Memory B cell (primary cell): ENCODE results near the gene SMARCA2.

Experiments
- ATAC-seq: fragments of 150-1000 bp; cut with Tn5 transposase; 2 replicates; pipeline ENCODE4 v1.10.0; 2021; ENCODE audit warnings: low read depth, mild to moderate bottlenecking, moderate library complexity
- DNase-seq, 2 donors: peaks; one replicate each; pipeline ENCODE4 v3.0.0; 2022; ENCODE audit warnings: low spot score in 2 of 2
- H3K27ac Mint-ChIP-seq: one replicate; pipeline ENCODE4 v1.8.0; 2022; ENCODE audit warnings: mild to moderate bottlenecking, moderate library complexity, mixed read lengths
- H3K27me3 Mint-ChIP-seq: one replicate; pipeline ENCODE4 v1.8.0; 2022; ENCODE audit warnings: mixed read lengths
- H3K36me3 Mint-ChIP-seq: one replicate; pipeline ENCODE4 v1.8.0; 2022; ENCODE audit warnings: mild to moderate bottlenecking, mixed read lengths
- H3K4me1 Mint-ChIP-seq: one replicate; pipeline ENCODE4 v1.8.0; 2022; ENCODE audit warnings: mixed read lengths
- H3K4me3 Mint-ChIP-seq: one replicate; pipeline ENCODE4 v1.8.0; 2022; ENCODE audit warnings: mild to moderate bottlenecking, moderate library complexity, mixed read lengths
- H3K9me3 Mint-ChIP-seq: one replicate; pipeline ENCODE4 v1.8.0; 2022; ENCODE audit warnings: mixed read lengths

SMARCA2 gene

DNA sequence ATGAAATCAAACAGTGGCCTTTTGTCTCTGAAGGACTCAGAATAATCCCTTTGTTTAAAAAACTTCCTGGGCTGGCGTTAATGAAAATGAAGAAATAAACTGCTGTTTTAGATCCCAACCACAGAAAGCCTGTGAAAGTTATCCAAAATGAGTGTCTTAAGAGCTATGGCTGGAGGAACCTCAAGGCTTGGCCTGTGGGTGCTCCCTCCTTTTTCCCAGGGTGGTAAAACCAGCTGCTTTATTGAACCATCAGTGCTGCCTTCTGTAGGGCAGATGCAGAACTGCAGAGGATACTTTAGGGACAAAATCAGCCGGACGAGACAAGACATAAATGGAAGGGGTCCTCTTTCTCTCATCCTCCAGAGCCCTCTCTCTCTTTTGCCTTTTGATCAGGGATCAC is 100.9 kb downstream of the SMARCA2 start:
- Mint-ChIP-seq H3K27ac (no peak overlapping the region), H3K4me3 (no peak overlapping the region), H3K4me1 (no peaks in the 10 kb centered on the region), H3K27me3 (no peaks in the 10 kb centered on the region), H3K9me3 (no peaks in the 10 kb centered on the region), H3K36me3 (peaks cover 36% of the 10 kb centered on the region)
- DNase-seq = no peak
- ATAC-seq = no peak

DNA sequence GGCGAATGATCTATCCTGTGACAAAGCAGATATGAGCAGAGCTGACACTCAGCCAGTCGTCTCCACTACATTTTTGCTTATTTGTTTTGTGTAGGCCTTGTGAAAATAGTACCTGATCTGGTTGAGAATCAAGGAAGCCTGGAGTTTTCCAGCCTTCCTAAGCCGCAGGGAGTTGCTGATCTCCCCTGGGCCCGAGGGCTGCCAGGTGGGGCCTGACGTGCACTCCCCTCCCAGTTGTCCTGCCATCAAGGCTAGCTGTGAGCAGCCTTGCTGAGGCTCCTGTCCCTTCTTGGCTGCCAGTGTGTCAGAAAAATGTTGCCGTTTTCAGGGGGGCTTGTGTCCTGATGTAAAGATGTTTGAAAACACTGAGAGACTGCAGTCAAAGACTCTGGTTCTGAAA is 102.4 kb downstream of the SMARCA2 start:
- Mint-ChIP-seq H3K4me1 (no peaks in the 10 kb centered on the region), H3K36me3 (peaks cover 25% of the 10 kb centered on the region), H3K9me3 (no peaks in the 10 kb centered on the region), H3K4me3 (no peak overlapping the region), H3K27me3 (no peaks in the 10 kb centered on the region), H3K27ac (no peak overlapping the region)
- no peak for ATAC-seq
- no peak for DNase-seq

DNA sequence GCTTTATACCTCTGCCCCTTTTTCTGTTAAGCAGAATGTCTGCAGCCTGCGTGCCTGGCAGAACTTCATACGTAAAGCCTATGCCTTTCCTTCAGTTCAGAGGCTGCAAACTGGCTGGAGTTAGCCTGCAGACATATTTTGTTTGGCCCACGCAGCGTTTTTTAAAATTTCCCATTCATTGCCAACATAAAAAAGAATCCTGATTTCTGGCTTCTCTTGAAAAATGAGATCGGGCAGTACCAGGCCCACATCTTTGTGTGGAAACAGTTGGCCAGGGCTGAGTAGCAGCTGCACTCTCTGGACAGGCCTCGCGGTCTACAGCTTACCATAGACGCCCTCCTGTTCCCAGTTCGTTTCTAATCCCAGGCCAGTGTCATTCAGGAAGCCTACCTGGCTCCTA is 104.4 kb downstream of the SMARCA2 start:
- H3K9me3 Mint-ChIP-seq = no peaks in the 10 kb centered on the region
- no peak for DNase-seq
- H3K4me3 Mint-ChIP-seq = no peak overlapping the region
- ATAC-seq = no peak
- no peaks in the 10 kb centered on the region for H3K27me3 Mint-ChIP-seq
- peaks cover 5% of the 10 kb centered on the region for H3K4me1 Mint-ChIP-seq
- H3K36me3 Mint-ChIP-seq = peaks cover 31% of the 10 kb centered on the region
- H3K27ac Mint-ChIP-seq = no peak overlapping the region

- ATAC-seq (no peak), DNase-seq (no peak)
- H3K27me3 Mint-ChIP-seq = no peaks in the 10 kb centered on the region
- no peaks in the 10 kb centered on the region for H3K9me3 Mint-ChIP-seq
- H3K27ac Mint-ChIP-seq = peak overlapping the region; percentile 14
- peaks cover 36% of the 10 kb centered on the region for H3K36me3 Mint-ChIP-seq
- peaks cover 13% of the 10 kb centered on the region for H3K4me1 Mint-ChIP-seq
- no peak overlapping the region for H3K4me3 Mint-ChIP-seq
Measured at GRCh38 chr9:2120926-2121689, 106.0 kb downstream of the SMARCA2 start.

DNA sequence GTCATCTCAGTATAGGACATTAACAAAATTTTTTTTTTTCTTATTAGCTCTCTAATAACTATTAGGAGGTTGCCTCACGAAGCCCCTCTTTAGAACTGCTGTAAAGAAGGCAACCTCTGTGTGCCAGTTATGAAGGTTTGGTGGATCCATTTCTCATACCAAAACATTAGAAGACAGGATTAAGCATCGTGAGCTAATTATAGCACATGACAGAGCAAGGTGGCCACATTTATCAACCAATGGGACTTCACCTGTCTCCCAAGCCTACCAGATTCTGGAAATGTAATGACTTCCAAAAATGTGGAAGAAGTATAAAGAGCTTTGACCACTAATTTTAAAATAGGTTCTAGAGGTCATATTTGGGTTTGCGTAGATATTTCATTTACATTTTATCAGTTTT is 107.2 kb downstream of the SMARCA2 start:
- DNase-seq (no peak), ATAC-seq (no peak)
- no peak overlapping the region for H3K4me3 Mint-ChIP-seq
- H3K27ac Mint-ChIP-seq = no peak overlapping the region
- no peaks in the 10 kb centered on the region for H3K9me3 Mint-ChIP-seq
- peaks cover 22% of the 10 kb centered on the region for H3K4me1 Mint-ChIP-seq
- no peaks in the 10 kb centered on the region for H3K27me3 Mint-ChIP-seq
- H3K36me3 Mint-ChIP-seq = peaks cover 39% of the 10 kb centered on the region

DNA sequence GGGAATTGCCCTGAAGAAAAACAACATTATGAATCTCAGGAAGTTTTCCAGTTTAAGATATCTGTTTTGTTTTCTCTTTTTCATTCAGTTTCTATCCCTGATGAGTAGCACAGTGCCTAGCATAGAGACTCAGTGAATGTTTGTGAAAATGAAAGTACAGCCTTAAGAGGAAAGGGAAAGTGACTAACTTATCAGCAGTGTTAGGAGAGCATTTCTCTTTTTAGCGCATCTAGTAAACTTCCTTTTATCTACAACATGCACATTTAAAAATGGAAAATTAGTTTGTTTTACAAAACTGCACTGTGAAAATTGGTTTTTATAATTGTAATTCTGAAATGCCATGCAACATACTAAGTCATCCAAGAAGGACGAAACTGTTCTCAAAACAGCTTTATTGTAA is 110.8 kb downstream of the SMARCA2 start:
- peaks cover 39% of the 10 kb centered on the region for H3K36me3 Mint-ChIP-seq
- no peaks in the 10 kb centered on the region for H3K27me3 Mint-ChIP-seq
- peaks cover 30% of the 10 kb centered on the region for H3K4me1 Mint-ChIP-seq
- DNase-seq (no peak), ATAC-seq (peak; percentile 99)
- no peaks in the 10 kb centered on the region for H3K9me3 Mint-ChIP-seq
- H3K4me3 Mint-ChIP-seq = no peak overlapping the region
- peak overlapping the region; percentile 72 for H3K27ac Mint-ChIP-seq

- Mint-ChIP-seq H3K27ac (peak overlapping the region; percentile 72), H3K27me3 (no peaks in the 10 kb centered on the region), H3K4me3 (no peak overlapping the region), H3K9me3 (no peaks in the 10 kb centered on the region), H3K4me1 (peaks cover 30% of the 10 kb centered on the region), H3K36me3 (peaks cover 43% of the 10 kb centered on the region)
- DNase-seq = no peak
- ATAC-seq = no peak
Measured at GRCh38 chr9:2126331-2126803, 111.2 kb downstream of the SMARCA2 start.

GRCh38 chr9:2127486-2127885 is 112.3 kb downstream of the SMARCA2 start:
- no peak for DNase-seq
- Mint-ChIP-seq H3K36me3 (peaks cover 43% of the 10 kb centered on the region), H3K27ac (peak overlapping the region; percentile 72), H3K9me3 (no peaks in the 10 kb centered on the region), H3K27me3 (no peaks in the 10 kb centered on the region), H3K4me1 (peaks cover 32% of the 10 kb centered on the region), H3K4me3 (no peak overlapping the region)
- ATAC-seq = no peak

DNA sequence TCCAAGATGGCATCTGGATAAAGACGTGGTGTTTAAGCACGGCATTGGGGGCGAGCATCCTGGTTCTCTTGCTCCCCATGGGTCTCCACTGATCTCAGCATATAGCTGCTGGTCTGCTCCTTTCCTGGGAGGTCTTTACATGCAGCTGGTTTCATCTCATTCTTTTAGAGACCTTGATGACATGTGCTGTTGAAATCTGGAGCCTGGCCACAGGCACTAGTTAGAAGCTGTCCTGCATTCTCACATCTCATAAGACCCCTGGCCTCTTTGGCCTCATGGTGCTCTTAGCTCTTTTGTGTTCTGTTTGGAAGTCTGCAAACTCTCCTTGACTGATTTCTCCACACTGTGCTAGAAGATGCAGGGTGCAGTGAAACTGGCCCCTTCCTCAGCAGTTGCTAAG is 113.0 kb downstream of the SMARCA2 start:
- Mint-ChIP-seq H3K27me3 (no peaks in the 10 kb centered on the region), H3K36me3 (peaks cover 39% of the 10 kb centered on the region), H3K27ac (peak overlapping the region; percentile 24), H3K9me3 (no peaks in the 10 kb centered on the region), H3K4me3 (no peak overlapping the region), H3K4me1 (peaks cover 32% of the 10 kb centered on the region)
- ATAC-seq (no peak), DNase-seq (no peak)

DNA sequence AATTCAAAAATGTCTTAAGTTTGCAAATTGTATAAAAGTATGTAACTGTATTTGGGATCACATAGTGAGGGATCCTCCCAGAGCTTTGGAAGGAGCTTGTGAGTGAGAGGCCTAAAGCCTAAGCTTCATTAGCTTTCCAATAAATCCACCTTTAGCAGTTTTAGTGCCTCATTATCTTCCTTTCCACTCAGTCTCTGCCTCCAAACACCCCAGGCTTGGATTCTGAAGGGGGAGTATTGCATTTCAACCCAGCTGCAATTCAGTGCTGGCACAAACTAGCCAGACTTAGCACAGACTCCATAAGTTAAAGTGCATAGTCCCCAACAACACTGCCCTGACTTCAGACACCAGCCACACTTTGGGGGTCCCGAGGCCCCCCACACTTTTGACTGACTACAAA is 113.5 kb downstream of the SMARCA2 start:
- Mint-ChIP-seq H3K4me3 (no peak overlapping the region), H3K9me3 (no peaks in the 10 kb centered on the region), H3K27me3 (no peaks in the 10 kb centered on the region), H3K27ac (no peak overlapping the region), H3K4me1 (peaks cover 32% of the 10 kb centered on the region), H3K36me3 (peaks cover 37% of the 10 kb centered on the region)
- ATAC-seq (no peak), DNase-seq (no peak)

GRCh38 chr9:2130941-2131340 is 115.8 kb downstream of the SMARCA2 start:
- no peak for DNase-seq
- peaks cover 36% of the 10 kb centered on the region for H3K36me3 Mint-ChIP-seq
- no peaks in the 10 kb centered on the region for H3K27me3 Mint-ChIP-seq
- no peak overlapping the region for H3K27ac Mint-ChIP-seq
- H3K9me3 Mint-ChIP-seq = no peaks in the 10 kb centered on the region
- H3K4me3 Mint-ChIP-seq = no peak overlapping the region
- ATAC-seq = no peak
- peaks cover 20% of the 10 kb centered on the region for H3K4me1 Mint-ChIP-seq

DNA sequence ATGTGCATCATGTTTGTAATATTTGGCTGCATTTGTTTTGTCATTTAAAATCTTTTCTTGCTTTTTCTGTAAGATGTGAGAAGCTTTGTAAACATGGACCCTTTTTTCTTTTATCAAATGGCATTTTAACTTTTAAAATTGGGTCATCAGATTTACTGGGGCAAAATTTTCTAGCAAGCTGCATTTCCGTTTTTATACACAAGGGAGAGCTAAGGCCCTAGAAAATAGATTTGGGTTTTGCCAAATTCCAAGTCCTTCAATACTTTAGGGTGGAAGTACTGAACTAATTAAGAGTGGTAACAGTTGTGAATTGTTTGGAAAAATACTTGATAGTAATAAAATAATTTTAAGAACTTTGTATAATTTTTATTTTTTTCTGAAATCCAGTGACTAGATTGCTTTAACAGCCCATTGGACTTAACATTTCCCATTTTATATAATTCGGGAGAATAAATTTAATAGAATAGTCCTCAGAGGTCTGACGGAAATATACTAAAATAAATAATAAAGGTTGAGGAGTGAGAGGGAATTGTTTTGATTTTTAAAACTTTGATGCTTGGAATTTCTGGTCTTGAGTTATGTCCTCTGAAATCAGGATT is 117.4 kb downstream of the SMARCA2 start:
- ATAC-seq (no peak), DNase-seq (no peak)
- Mint-ChIP-seq H3K4me3 (no peak overlapping the region), H3K27me3 (no peaks in the 10 kb centered on the region), H3K36me3 (peaks cover 31% of the 10 kb centered on the region), H3K27ac (no peak overlapping the region), H3K4me1 (peaks cover 15% of the 10 kb centered on the region), H3K9me3 (no peaks in the 10 kb centered on the region)

- Mint-ChIP-seq H3K27ac (no peak overlapping the region), H3K36me3 (peaks cover 33% of the 10 kb centered on the region), H3K27me3 (no peaks in the 10 kb centered on the region), H3K4me1 (peaks cover 19% of the 10 kb centered on the region), H3K4me3 (no peak overlapping the region), H3K9me3 (no peaks in the 10 kb centered on the region)
- ATAC-seq = no peak
- DNase-seq = no peak
Measured at GRCh38 chr9:2134391-2134790, 119.2 kb downstream of the SMARCA2 start.

GRCh38 chr9:2138646-2139045 is 123.5 kb downstream of the SMARCA2 start:
- peaks cover 23% of the 10 kb centered on the region for H3K4me1 Mint-ChIP-seq

More at GRCh38 chr9:2138646-2139045, 123.5 kb downstream of the SMARCA2 start:
- Mint-ChIP-seq H3K27ac (peak overlapping the region; percentile 19), H3K36me3 (peaks cover 34% of the 10 kb centered on the region), H3K4me3 (no peak overlapping the region), H3K9me3 (no peaks in the 10 kb centered on the region), H3K27me3 (no peaks in the 10 kb centered on the region)
- no peak for ATAC-seq
- DNase-seq = no peak
